HL-60/S4 treated with phorbol 12-myristate 13-acetate at 8.2 ng/mL for 4 days and 3 days (cell line): Measurements from ENCODE around the gene SELENOS.

Source experiments
- in situ Hi-C: fragments of 300-500 bp; cut with MboI; formaldehyde crosslinking; loops from 2 replicates; pipeline ENCODE4 v1.15.0; 2022; ENCODE audit warnings: low sequenced_read_pairs

Gene SELENOS

DNA sequence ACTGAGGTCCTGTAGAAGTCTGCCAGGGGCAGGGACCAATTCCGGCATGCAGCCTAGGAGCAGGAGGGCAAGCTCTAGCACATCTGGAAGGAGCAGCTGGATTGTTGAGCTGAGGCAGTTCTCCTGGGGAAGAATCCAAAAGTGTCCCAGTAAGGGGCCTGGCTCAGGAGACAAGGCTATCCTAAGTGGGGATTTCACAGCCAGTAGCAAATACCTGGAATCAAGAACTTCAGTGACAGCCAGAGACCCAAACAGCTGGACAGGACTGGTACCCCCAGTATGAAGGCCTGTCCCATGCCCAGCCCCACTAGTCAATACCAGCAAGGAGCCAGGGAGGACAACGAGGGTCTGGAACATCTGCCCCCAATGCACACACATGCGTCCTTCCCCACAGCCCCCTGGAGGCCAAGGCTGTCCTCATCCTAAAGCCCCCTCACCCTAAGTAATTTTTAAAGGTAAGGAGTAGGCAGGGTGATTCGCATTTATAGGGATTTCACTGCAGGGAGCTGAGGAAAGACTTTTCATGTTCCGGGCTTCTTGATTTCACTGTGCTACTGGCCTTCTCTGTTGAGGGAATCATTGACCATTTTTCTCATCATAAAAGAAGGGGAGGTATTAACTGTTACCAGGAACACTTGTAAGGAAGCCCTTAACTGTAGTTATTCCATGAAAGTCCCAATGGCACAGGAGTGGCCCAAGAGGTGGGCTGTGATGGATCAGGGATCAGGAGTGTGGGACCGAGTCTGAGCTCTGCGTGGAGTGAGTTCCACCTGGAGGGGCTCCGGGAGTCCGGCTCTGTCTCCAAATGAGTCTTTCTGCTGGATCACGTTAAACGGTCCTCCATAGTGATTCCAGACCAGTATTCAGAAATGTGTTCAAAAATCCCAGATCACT lies 22.9 kb downstream of the SELENOS start:
- in situ Hi-C loops = loop anchor here (25.0 kb wide), 2 partner anchors 167 to 642 kb away; partner anchors contain the start of genes ASB7 and LINS1

DNA sequence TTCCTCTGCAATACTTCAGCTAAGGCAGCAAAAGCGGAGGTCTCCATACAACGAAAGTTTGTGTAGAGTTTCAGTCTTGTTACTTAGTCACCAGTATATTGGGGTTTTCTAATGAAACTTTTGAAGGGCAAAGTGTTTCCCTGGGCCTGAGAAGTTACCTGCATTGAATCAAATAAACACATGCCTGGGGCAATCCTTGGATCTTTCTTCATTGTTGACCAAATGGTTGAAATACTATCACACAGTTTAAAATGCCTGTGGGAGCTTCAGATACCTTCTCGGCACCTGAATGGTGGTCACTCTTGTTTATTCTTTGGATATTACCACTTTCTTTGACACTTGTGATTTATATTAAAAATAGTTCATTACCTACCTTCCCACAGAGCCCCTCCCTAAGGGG lies 24.4 kb downstream of the SELENOS start:
- in situ Hi-C loops = loop anchor here (25.0 kb wide), 2 partner anchors 166 to 641 kb away; partner anchors contain the start of genes ASB7 and LINS1

DNA sequence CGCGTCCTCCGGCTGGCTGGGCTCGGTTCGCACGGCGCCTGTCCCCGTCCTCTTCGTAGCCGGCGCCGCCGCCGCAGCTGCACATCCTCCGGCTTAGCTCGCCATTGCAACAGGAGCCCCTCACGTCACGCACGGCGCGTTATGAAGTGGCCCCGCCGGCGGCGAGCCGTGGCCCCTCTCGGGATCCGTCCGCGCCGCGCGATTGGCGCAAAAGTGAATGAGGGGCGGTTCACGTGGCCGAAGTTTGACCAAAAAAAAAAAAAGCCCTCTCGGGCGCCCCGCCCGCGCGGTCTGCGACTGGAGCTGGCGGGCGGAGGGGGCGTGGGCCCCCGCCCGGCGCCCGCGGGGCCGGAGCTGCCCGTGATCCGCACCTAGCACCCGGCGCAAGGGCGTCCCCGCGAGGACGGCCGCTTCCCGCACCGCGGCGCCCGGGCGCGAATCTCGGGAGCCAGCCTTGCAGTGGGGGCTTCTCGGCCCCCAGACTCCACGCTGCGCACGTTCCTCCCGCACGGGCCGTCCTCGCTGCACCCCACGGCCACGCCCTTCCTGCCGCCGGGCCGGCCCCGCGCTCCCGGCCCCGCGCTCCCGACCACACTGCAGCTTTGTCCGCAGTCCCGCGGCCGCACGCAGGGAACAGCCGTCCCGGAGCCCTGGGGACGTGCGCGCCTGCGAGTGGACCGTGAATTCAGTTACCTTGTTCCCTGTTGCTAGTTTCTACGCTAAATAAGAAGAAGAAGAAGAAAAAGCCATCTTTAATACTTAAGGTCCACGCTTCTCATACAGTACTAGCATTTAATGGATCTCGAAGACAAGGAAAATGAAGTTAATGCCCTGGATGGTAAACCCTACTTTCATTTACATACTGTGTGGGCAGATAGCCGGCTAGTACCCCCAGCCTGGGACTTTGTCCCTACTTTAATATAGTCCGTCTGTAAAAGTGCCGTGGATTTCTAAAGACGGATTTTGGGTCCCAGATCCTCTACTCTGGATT lies 25.2 kb downstream of the SELENOS start, which contains the start of gene CHSY1:
CHSY1 (minus strand) TSS at position 219 of the 991 bp plus-strand sequence. CDS start 592 bp downstream, outside the sequence.
- in situ Hi-C loops = loop anchor here (25.0 kb wide), 2 partner anchors 165 to 640 kb away; partner anchors contain the start of genes ASB7 and LINS1

DNA sequence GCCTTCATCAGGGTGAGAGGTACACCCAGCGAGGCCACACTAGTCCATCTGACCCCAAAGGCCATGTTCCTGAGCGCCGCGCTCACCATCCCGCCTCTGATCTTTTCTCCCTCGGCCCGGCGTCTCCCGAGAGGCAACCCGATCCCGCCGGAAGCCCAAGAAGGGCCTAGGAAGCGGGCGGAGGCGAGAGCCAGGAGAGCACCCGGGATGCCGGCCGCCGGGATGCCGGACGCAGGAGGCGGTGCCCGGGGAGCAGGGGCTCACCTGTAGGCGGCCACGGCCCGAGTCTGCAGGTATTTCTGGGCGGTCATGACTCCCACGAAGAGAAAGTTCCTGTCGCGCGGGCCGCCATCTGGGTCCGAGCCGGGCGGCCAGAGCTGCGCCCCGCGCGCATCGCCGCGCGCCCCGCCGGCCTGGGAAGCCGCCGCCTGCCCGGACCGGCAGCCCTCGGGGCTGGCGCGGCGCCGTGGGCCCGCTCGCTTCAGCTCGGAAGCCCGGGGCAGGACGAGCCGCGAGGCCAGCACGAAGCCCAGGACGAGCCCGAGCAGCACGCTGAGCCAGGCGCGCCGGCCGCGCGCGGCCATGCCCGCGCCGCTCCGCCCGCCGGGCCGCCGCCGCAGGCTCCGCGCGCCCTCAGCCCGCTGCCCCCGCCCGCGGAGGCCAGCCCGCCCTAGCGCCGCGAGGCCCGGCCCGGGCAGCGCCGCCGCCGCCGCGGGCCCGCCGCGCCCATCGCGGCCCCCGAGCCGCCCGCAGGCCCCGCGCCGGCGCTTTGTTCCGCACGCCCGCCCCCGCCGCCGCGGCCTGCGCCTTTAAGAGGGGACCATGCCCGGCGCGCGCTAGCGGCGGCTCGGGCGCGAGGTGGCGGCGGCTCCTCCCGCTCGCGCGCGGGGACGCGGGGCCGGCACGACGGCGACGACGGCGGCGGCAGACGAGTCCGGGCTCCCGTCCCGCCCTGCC lies 26.1 kb downstream of the SELENOS start:
- in situ Hi-C loops = loop anchor here (25.0 kb wide), 2 partner anchors 164 to 639 kb away; partner anchors contain the start of genes ASB7 and LINS1

DNA sequence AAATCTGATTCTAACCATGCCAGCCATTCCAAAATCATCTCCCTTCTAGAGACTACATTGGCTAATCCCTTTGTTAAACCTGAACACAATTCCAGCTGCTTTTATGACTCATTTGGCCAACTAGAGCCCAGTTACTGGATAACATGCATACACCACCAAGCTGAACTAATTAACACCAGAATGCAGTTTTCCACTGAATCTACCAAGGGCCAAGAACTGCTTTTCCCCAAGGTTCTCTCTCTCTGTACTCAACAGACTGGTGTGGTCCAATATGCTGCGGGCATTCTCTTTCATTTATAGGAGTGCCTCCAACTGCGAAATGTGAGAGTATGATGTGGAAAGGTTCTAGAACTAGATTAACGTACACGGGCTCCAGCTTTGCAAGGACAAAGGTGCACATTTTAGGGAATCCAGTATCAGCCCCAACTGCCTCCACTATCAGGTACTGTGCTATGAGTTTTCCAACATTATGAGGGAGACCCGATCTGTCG lies 26.9 kb downstream of the SELENOS start:
- in situ Hi-C loops = loop anchor here (25.0 kb wide), 2 partner anchors 163 to 638 kb away; partner anchors contain the start of genes ASB7 and LINS1

- in situ Hi-C loops = loop anchor here (10.0 kb wide), 1 partner anchor 73 kb away; no protein-coding TSS in a partner anchor
Measured at GRCh38 chr15:101248274-101248673, 29.0 kb downstream of the SELENOS start.

- in situ Hi-C loops = loop anchor here (10.0 kb wide), 1 partner anchor 72 kb away; no protein-coding TSS in a partner anchor
Measured at GRCh38 chr15:101246824-101247745, 30.2 kb downstream of the SELENOS start.

GRCh38 chr15:101246391-101246790 lies 30.9 kb downstream of the SELENOS start:
- in situ Hi-C loops = loop anchor here (10.0 kb wide), 1 partner anchor 72 kb away; no protein-coding TSS in a partner anchor

DNA sequence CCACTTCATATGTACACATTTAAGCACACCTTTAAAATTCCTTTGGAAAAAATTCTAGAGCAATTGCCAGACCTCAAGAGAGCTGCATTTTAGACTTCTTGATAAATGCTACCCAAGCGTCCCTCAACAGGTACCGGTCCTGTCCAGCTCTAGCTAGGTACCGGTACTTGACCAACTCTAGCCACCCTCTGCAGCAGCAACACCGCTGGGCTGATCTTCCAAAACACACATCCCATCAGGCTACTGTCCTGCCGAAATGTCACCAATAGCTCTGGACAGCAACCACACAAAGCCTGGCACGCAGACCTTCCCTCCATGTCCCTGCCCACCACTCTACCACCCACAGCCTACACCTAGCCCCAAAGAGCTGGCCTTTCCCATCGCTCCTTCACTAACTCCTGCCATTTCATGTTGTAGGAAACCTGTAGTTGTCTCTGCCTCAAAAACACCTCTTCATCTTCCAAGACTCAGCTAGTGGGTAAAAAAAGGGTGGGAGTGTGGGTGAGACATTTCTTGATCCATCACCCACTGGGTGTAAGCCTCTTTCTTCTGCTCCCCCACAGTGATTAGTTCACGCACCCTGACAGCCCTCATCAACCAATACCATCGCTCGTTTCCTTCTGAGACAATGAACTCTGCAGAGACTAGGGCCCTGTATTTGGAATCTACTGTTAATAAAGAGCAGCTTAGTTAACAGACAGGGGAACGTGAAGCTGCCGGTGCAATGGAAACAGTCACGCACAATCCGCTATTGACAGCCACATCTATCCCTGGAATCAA lies 32.2 kb downstream of the SELENOS start:
- in situ Hi-C loops = loop anchor here (10.0 kb wide), 1 partner anchor 70 kb away; no protein-coding TSS in a partner anchor

DNA sequence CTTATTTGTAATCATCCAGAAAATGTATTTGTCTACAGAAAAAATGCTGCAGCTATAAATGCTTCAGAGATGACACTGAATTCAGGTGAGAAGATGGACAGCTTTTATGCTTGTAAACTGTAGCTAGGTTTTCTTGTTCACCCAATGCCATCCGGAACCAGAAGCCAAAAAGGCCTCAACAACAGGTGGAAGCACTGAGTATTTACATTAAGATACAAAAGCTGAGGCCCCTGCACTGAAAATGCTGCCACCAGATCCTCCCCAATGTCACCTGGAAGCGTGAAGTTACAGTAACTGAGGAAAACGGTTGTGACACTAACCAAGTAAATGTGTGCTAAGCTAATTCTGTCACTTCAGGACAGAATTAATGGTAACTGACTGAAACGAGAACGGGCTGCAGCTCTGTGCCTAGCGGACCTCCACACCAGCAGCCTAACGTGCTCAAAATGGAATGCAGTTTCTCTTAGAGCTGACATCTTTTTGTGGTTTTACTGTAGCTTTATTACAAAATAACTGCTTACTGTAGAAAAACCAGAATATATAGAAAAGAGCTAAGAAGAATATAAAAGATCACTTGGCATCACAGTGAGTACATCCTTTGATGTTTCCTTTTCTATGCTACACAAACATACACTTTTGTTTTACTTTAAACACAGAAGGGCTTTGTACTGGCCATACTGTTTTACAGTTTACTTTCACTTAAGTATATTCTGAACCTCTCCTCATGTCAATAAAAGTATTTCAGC lies 33.1 kb downstream of the SELENOS start:
- in situ Hi-C loops = loop anchor here (10.0 kb wide), 1 partner anchor 69 kb away; no protein-coding TSS in a partner anchor

GRCh38 chr15:101243420-101243819 lies 33.9 kb downstream of the SELENOS start:
- in situ Hi-C loops = loop anchor here (10.0 kb wide), 1 partner anchor 69 kb away; no protein-coding TSS in a partner anchor

- in situ Hi-C loops = loop anchor here (10.0 kb wide), 1 partner anchor 68 kb away; no protein-coding TSS in a partner anchor
Measured at GRCh38 chr15:101242999-101243336, 34.3 kb downstream of the SELENOS start.

GRCh38 chr15:101242160-101242998 lies 34.9 kb downstream of the SELENOS start:
- in situ Hi-C loops = loop anchor here (10.0 kb wide), 1 partner anchor 68 kb away; no protein-coding TSS in a partner anchor

GRCh38 chr15:101240358-101240757 lies 36.9 kb downstream of the SELENOS start:
- in situ Hi-C loops = loop anchor here (10.0 kb wide), 1 partner anchor 66 kb away; no protein-coding TSS in a partner anchor

GRCh38 chr15:101239724-101240136 lies 37.6 kb downstream of the SELENOS start:
- in situ Hi-C loops = loop anchor here (10.0 kb wide), 1 partner anchor 65 kb away; no protein-coding TSS in a partner anchor
